H1 (cell line): ENCODE data around the gene IL20RB. TPM values are rescaled to one million over a fixed set of nuclear protein-coding genes. Genes with fewer than 3 reads are reported as not detected.

ENCODE experiments used
- EGR1 ChIP-seq: IDR thresholded peaks from 2 replicates; pipeline ENCODE4 v1.6.1; 2011; ENCODE audit warnings: low read depth, low read length, borderline replicate concordance
- EP300 ChIP-seq, 2 experiments: IDR thresholded peaks; 1 replicate in 1 of 2; 2 replicates in 1 of 2; pipeline ENCODE4 v1.6.1; 2011 to 2012; ENCODE audit warnings: low read depth in 2 of 2, low read length in 2 of 2, mild to moderate bottlenecking in 2 of 2, borderline replicate concordance in 1 of 2, inconsistent platforms in 1 of 2, moderate library complexity in 1 of 2
- MAFK ChIP-seq: IDR thresholded peaks from 2 replicates; pipeline ENCODE4 v1.6.1; 2012; ENCODE audit warnings: low read depth, mild to moderate bottlenecking, improper control_type of control experiment, low read length
- polyA plus RNA-seq, 7 experiments: library from polyadenylated mRNA; depleted of rRNA in 3 of 7; stranded (reverse) in 5 of 7; unstranded in 2 of 7; fragments of >200 nt in 5 of 7; fragments of 200-250 nt in 2 of 7; gene quantifications; 1 replicate in 5 of 7; 2 replicates in 1 of 7; 4 replicates in 1 of 7; pipeline versions ENCODE4 v1.2.1 to v1.2.3, GENCODE V29; 2011 to 2013; ENCODE audit warnings: missing spikeins in 2 of 7, mixed read lengths in 2 of 7
- total RNA-seq: library from RNA; stranded (reverse); fragmentation: NEBNext Ultra II Directional; extraction: Animal tissue kit (Norgen Biotek cat#: 25700); gene quantifications from 2 replicates; pipeline ENCODE4 v1.2.1, GENCODE V29; 2021

Gene IL20RB
- total and polyA plus RNA-seq, 2 of the 8 experiments (the other 6 are each of a cell fraction or from before 2014, with no cell fraction given), result 1.6 to 1.8 TPM

GRCh38 chr3:136959599-136959998 lies 1.8 kb downstream of the IL20RB start (continued):
- no peak for TF ChIP-seq MAFK
- TF ChIP-seq EGR1, result no peak
- no peak for TF ChIP-seq EP300 (IDR thresholded peaks at IDR 0.05; ENCODE audit: borderline replicate concordance in 1 of 2, low read depth in 2 of 2, low read length in 2 of 2)
